GM12891 (cell line): Measurements from ENCODE around the gene RITA1.

Experiments used
- POLR2A ChIP-seq: IDR thresholded peaks from 2 replicates; pipeline ENCODE4 v1.6.1; 2011; ENCODE audit warnings: low read depth, low read length, control low read depth
- POLR2AphosphoS5 ChIP-seq: IDR thresholded peaks from 2 replicates; pipeline ENCODE4 v1.6.1; 2011; ENCODE audit warnings: low read depth, low read length, control low read depth
- POU2F2 ChIP-seq: IDR thresholded peaks from 2 replicates; pipeline ENCODE4 v1.6.1; 2011; ENCODE audit warnings: low read depth, mild to moderate bottlenecking, control low read depth, low read length, moderate library complexity
- SPI1 ChIP-seq: IDR thresholded peaks from 2 replicates; pipeline ENCODE4 v1.6.1; 2011; ENCODE audit warnings: low read depth, low read length, control low read depth
- TAF1 ChIP-seq: IDR thresholded peaks from 2 replicates; pipeline ENCODE4 v1.6.1; 2011; ENCODE audit warnings: low read depth, low read length, control low read depth

DNA sequence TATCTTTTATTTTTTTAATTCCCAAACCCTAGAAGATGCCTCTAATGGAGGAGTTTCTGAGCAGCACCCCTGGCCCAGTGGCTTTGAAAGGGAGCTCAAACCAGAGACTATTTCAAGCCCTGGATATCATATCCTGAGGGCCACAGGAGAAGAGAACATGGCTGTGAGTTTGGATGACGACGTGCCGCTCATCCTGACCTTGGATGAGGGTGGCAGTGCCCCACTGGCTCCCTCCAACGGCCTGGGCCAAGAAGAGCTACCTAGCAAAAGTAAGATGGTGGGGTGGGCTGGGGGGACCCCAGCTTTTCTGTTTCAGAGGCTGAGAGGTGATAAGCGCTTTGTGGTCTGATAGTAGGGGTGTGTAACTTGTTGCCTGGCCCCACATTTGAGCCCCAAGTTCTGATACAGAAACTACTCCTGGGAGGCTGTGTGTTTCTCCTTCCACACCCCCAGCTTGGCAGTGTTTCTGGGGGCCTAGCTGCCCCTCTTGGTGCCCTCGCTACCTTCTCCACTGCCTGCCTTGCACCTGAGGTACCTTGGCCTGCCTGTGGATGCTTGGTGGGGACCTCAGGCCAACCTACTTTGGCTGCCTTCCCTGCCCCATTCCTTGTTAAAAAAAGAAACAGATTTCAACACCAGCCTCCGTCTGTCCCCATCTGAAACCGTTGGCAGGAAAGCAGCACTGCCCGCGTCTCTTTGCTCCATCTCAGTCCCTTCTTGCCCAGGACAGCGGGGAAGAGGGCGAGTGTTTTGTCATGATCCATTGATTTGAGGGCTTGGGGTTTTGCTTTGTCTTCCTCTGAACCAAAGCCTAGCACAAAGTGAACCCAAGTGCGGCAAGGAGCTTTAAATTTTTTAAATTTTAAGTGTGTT lies 41.4 kb downstream of the RITA1 start:
- no peak for TF ChIP-seq POU2F2
- TF ChIP-seq POLR2AphosphoS5, result no peak
- TF ChIP-seq SPI1, result no peak
- TF ChIP-seq POLR2A, result no peak
- no peak for TF ChIP-seq TAF1
